GM19397 (cell line): Measurements from ENCODE around the gene KCNJ18.
"Not testable (repeated sequence)": the region's sequence is repeated elsewhere in the genome, so short reads cannot be mapped to it uniquely, and the experiment has no call there.

Experiments used
- ATAC-seq: cut with Tn5 transposase; IDR thresholded peaks from one replicate; pipeline ENCODE4 v1.9.1; 2021; ENCODE audit warnings: mild to moderate bottlenecking, moderate library complexity; ENCODE audit not compliant: unreplicated experiment

Gene KCNJ18

DNA sequence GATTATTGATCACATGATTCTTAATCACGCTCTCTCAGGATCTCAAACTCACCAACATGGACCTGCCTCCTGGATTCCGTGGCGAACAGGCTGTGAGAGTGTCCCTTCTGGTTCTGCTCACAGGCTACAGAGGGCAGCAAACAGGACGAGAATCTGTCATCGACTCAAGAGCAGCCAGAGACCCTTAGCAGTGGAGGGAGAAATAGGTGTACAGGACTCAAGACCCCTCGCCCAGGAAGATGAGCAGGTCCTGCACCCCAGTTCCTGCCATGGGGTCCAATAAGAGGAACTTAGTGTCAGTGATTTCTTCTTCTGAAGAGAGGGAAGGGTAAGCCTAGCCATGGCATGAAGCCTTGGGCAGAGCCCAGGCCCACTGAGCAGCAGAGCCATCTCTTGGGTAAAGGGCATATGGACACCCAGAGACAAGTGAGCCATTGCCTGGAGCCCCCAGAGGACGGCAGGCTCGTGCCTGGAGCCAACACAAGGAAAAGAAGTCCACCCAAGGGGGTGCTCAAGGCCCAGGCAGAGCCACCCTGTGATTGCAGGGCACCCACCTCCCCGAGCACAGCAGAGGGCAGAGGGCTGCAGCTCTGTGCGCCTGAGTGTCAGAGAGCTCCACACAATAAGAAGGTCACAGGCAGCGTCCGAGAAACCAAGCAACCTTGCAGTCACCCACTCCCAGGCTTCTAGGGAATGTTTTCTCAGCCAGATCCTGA lies 27.3 kb downstream of the KCNJ18 start:
- ATAC-seq, result not testable (repeated sequence)

DNA sequence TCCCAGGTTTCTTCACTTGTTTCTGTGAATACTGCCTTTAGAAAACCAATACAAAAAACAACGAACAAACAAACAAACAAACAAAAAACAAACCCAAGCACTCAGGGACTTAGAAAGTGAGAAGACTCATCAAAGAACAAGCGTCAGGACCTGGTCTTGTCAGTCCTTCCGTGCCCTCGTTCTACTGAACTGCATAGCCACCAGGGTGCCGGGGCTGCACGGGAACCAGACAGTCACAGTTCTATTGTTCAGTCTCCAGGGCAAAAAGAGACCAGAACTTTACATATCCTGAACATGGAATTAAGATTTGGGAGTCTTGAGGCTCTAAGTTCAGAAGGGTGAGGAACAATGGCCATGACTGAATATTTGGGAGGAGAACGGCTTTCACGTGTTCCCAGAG lies 28.2 kb downstream of the KCNJ18 start:
- ATAC-seq, result not testable (repeated sequence)

DNA sequence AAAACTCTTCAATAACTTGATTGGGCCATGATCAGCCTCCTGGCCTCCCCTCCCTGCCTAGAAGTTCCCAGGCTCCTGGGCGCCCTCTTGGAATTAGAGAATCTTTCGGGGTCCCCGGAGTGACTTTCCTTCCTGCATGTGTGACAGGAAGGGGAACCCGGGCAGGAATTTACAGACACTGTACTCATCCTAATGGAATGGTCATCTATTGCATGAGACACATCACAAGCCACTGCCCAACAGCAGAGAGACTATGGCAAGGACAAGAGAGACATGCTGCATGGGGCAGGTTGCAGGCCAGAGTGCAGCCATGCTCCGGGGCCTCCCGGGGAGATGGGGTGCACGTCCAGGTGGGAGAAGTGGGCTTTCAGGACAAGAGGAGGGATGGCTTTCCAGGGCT lies 29.9 kb downstream of the KCNJ18 start:
- ATAC-seq, result not testable (repeated sequence)

DNA sequence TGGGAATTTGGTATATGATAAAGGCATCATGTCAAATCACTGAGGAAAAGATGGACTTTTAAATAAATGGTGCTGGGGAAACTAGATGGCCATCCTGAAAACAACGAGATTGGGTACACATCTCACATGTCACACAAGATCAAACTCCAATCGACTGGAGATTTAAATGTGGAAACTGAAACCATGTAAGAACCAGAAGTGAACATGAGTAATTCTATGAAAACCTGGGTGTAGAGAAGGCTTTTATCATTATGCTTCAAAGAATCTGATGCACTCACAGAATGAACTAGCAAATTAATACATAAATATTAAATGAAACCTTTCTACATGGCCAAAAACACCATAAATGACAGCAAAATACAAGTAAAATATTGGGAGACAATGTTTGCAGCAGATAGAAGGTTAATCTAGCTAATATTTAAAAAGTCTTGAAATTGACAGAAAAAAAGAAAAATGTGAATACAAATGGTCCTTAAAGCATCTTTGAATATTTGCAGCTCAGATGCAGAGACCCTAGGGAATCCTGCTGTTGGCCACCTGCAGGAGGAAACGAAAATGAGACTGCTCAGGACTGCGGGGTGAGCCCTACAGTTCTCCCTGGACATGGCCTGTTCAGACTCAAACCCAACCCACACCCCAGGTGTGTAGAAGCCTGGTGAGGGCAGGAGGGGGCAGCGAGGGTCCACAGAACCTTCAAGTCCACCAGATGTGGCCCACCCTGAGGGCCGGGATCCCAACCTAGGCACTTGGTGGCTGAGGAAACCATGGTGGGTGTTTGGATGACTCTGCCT lies 32.1 kb downstream of the KCNJ18 start:
- ATAC-seq, result not testable (repeated sequence)

- not testable (repeated sequence) for ATAC-seq
These were observed 38.8 kb downstream of the KCNJ18 start for GRCh38 chr17:21731076-21731475.

DNA sequence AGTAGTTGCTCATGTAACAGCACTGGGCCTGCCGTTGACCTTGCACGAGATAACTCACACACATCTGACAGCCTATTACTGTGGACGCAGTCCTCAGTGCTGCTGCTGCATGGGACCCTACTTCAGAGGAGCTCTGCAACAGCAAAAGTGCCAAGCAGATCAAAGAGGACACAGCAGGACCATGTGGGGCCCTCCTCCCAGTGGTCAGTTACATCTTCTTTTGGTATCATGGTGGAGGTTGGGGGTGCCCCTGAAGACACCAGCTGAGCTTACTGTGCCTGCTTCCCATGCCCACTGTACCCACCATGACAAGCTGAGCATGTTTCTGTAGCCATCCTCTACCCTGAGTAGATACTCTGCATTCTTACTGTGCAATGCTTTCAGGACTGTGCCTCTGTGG lies 41.6 kb downstream of the KCNJ18 start:
- ATAC-seq, result not testable (repeated sequence)

- ATAC-seq, result not testable (repeated sequence)
These were observed 43.5 kb downstream of the KCNJ18 start for GRCh38 chr17:21735814-21736213.

- not testable (repeated sequence) for ATAC-seq
These were observed 44.8 kb downstream of the KCNJ18 start for GRCh38 chr17:21737015-21737580.

DNA sequence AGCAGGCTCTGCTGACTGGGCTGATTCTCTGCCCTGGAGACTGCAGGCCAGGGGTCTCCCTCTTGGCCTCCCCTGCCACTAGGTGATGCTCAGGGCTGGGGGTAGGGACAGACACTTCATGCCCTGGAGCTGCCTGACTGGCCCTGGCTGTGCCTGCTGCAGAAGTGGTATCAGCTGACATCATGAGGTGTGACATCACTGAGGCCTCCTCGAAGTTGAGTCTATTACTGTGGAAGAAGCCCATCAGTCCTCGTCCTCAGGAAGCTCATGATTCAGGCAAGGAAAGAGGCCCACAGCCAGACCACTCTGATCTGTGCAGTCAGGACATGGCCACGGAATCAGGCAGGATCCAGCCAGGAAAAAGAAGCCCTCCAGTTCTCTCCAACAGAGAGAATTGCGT lies 45.9 kb downstream of the KCNJ18 start:
- not testable (repeated sequence) for ATAC-seq

- ATAC-seq, result not testable (repeated sequence)
These were observed 46.7 kb downstream of the KCNJ18 start for GRCh38 chr17:21738877-21739474.

DNA sequence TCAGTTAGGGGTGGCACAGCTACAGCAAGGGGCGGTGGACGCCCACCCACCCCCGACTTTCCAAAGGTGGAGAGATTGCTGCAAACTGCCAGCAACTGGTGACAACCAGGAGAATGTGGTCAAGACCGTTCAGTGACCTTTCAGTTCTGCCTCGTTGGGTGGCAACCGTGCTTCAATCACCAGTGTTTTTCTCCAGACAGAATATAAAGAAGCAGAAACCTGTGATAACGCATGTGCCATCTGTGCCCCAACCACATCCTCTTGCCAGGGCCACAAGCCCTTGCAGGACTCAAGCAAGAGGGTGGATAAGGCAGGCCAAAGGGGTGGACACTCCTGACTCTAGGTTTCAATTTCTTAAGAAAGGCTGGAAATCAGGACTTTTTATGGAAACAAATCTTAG lies 47.2 kb downstream of the KCNJ18 start:
- ATAC-seq, result not testable (repeated sequence)

DNA sequence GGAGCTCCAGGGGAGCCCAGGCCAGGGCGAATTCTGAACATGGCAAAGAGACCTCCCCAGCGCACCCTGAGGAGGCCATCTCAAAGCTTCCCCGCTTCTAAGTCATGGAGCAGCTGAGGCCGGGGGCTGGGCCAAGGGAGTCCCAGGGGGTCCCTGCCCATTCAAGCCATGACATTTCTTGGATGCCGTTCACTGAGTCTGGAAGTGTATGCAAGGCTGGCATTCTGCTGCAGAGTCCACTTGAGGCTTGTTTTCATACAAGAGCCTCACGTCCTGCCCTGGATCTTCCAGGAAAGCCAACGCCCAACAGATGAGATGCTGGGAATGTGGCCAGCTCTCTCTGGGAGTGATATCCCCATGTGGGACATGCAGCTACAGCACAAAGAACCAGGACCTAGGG lies 48.5 kb downstream of the KCNJ18 start:
- ATAC-seq, result not testable (repeated sequence)

GRCh38 chr17:21741520-21741919 lies 49.2 kb downstream of the KCNJ18 start:
- ATAC-seq, result not testable (repeated sequence)

DNA sequence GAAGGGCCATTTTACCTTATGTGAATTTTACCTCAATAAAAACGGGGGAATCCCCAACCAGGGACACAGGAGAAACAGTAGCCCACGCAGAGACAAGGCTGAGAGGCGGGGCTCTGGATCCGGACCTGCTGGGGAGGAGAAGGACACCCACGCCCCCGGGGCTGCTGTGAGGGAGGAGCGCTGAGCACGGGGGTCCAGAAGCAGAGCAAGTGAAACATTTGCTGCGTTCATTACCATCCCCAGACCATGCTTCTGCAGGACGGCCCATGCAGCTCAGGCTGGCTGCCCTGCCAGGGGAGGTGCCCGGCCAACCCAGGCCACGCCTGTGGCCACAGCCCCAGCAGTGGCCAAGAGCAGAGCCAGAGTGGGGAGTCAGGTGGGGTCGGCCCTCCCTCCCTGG lies 50.0 kb downstream of the KCNJ18 start:
- no peak for ATAC-seq

GRCh38 chr17:21744151-21744550 lies 51.8 kb downstream of the KCNJ18 start:
- ATAC-seq, result not testable (repeated sequence)

DNA sequence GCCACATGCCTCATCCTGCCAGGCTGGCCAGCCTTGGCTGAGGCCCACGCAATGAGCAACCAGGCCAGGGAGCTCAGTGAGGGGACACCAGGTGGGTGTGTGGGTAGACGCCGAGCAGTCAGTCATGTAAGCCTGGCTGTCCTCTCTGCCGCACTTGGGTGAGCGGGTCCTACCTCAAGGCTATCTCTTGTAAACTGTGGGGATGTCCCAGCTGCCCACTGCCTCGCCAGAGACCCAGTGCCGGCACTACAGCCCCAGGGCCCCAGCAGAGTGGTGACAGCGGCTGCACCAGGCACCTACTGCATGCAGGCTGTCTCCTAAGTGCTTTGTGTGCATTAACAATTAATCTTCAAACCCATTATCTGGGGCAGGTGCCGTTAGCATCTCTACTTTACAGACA lies 52.3 kb downstream of the KCNJ18 start:
- not testable (repeated sequence) for ATAC-seq

DNA sequence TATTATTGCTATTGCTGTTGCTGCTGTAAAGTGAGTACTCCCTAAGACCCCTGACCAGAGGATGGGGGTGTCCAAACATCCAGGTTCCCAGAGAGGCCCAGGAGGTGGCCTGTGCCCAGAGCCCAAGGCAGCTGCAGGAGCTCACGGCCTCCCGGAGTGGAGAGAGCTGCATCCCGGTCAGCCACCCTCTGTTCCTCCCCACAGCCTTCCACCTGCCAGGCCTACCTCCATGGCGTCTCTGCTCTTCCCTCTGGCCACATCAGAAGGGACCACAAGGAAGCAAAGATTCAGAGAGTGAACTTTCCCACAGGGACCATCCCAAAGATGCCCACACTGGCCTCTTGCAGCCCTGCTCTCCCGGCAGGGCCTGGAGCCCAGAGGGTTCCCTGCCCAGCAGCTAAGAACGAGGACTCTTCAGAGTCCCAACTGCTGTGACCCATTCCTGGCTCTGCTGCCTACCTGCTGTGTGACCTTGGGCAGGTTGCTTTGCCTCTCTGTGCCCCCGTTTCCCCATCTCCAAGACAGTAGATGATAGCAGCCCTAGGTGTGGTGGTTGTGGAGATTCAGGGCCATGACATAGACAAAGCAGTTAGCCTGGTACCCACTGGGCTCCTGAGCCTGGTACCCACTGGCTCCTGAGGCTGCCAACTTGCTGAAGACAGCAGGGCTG lies 53.2 kb downstream of the KCNJ18 start:
- ATAC-seq, result not testable (repeated sequence)

DNA sequence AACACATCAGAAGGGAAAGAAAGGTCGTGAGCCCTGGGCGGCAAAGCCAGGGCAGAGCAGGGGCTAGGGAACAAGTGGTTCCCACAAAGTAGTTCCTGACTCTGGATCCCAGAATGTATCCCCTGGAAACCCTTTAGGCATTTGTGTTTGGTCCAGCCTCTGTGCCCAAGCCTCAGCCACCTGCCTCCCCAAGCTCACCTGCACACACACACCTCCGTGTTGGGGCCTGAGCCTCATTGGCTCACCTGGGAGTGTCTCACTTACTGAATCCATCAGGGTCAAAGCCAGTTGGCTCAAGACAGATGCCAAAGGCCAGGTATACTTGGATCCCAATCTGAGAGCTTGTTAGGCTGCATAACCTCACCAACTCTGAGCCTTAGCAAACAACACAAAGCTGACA lies 54.1 kb downstream of the KCNJ18 start:
- ATAC-seq, result not testable (repeated sequence)

DNA sequence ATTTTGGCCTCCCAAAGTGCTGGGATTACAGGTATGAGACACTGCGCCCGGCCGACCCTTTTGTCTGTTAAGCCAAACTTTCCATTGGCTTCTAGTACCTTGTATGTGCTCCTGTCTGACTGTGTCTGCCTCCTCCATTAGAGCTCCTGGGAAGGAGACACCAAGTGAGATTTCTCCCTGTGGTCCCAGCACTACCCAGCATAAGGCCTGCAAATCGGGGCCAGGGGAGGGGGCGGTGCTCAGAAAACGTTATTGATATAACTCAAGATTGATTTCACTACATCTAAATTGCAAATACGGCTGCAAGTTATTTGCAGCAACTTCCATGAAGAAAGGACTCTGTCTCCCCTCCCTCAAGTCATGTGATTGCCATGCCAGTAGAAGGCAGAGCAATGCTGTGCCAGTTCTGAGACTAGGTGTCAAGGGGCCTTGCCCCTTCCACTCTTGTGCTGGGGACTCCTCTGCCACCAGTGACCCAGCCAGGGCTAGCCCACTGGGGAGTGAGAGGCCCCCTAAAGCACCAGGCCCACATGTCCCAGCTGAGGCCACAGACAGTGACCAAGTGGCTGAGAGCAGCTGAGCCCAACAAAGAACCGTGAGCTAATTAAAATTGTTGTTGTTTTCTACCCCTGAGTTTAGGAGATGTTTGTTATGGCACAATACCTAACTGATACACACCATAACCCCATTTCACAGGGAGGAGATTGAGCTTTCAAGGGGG lies 55.0 kb downstream of the KCNJ18 start:
- ATAC-seq, result not testable (repeated sequence)

- not testable (repeated sequence) for ATAC-seq
These were observed 56.4 kb downstream of the KCNJ18 start for GRCh38 chr17:21748686-21749085.
